BJ (cell line): ENCODE results near the gene LLGL1. TPM values are rescaled to one million over a fixed set of nuclear protein-coding genes. Genes with fewer than 3 reads are reported as not detected.
A peak's percentile ranks its signal among the peaks of the same experiment; 100 is the strongest.

Source experiments
- CTCF ChIA-PET: fragments of 350-600 bp; formaldehyde crosslinking; extraction: SDS; loops from one replicate; lab custom pipeline; 2021; ENCODE audit warnings: antibody characterized with exemption, inconsistent platforms; lab: Yijun Ruan, JAX
- POLR2A ChIA-PET: fragments of 300-600 bp; sonication (Branson Sonifier 250); formaldehyde crosslinking; extraction: SDS; loops from one replicate; lab custom pipeline; 2021; ENCODE audit warnings: antibody characterized with exemption; lab: Charles Lee
- DNase-seq: peaks from one replicate; pipeline ENCODE4 v3.0.0-alpha.2; 2011; ENCODE audit warnings: low read depth
- H3K27me3 ChIP-seq: 2 replicates; pipeline ENCODE4 v1.6.0; 2011; ENCODE audit warnings: low read length; ENCODE audit not compliant: control insufficient read depth, insufficient read depth
- H3K36me3 ChIP-seq: 2 replicates; pipeline ENCODE4 v1.5.1; 2011; ENCODE audit warnings: low read length; ENCODE audit not compliant: control insufficient read depth, insufficient read depth
- H3K4me3 ChIP-seq: 2 replicates; pipeline ENCODE4 v1.5.1; 2011; ENCODE audit warnings: low read depth, mild to moderate bottlenecking, control low read depth, low read length
- CTCF ChIP-seq: IDR thresholded peaks from 2 replicates; pipeline ENCODE4 v1.5.1; 2011; ENCODE audit warnings: low read depth, mild to moderate bottlenecking, control low read depth, inconsistent platforms, low read length, moderate library complexity; ENCODE audit not compliant: insufficient read depth
- polyA plus RNA-seq: library from polyadenylated mRNA; depleted of rRNA; stranded (reverse); fragments of >200 nt; gene quantifications from 2 replicates; pipeline ENCODE4 v1.2.3, GENCODE V29; 2011

Gene LLGL1
- polyA plus RNA-seq, 1 experiment = 38.9 TPM

GRCh38 chr17:18254888-18255649 lies 29.6 kb downstream of the LLGL1 start:
- H3K4me3 ChIP-seq = no peak overlapping the region
- ChIA-PET CTCF (interaction anchor here (0.5 to 2.9 kb wide), 3 partner anchors 7 to 37 kb away, joined by 3 to 11 read pairs (median 5); no protein-coding TSS in a partner anchor), POLR2A (no interaction called here)
- DNase-seq = no peak
- H3K36me3 ChIP-seq = peaks cover 57% of the 10 kb centered on the region
- no peaks in the 10 kb centered on the region for H3K27me3 ChIP-seq
- TF ChIP-seq CTCF = no peak

- CTCF ChIA-PET = interaction anchor here (1.2 to 2.9 kb wide), 3 partner anchors 8 to 64 kb away, joined by 4 to 11 read pairs (median 5); no protein-coding TSS in a partner anchor
- POLR2A ChIA-PET = no interaction called here
- Histone ChIP-seq H3K36me3 (peaks cover 44% of the 10 kb centered on the region), H3K27me3 (no peaks in the 10 kb centered on the region), H3K4me3 (no peak overlapping the region)
- TF ChIP-seq CTCF = no peak
- no peak for DNase-seq
These were observed 30.9 kb downstream of the LLGL1 start for GRCh38 chr17:18256351-18256750.

- DNase-seq = no peak
- Histone ChIP-seq H3K4me3 (no peak overlapping the region), H3K27me3 (no peaks in the 10 kb centered on the region), H3K36me3 (peaks cover 40% of the 10 kb centered on the region)
- POLR2A ChIA-PET = no interaction called here
- CTCF ChIA-PET = interaction anchor here (1.5 to 2.9 kb wide), 2 partner anchors 9 to 64 kb away, joined by 4 to 11 read pairs; no protein-coding TSS in a partner anchor
- no peak for TF ChIP-seq CTCF
These were observed 31.3 kb downstream of the LLGL1 start for GRCh38 chr17:18256776-18257175.

GRCh38 chr17:18257268-18257981 lies 32.0 kb downstream of the LLGL1 start:
- H3K27me3 ChIP-seq = no peaks in the 10 kb centered on the region
- POLR2A ChIA-PET = no interaction called here
- peak overlapping the region; percentile 90 for H3K4me3 ChIP-seq
- CTCF ChIA-PET = interaction anchor here (1.5 to 2.9 kb wide), 2 partner anchors 9 to 63 kb away, joined by 4 to 11 read pairs; no protein-coding TSS in a partner anchor
- no peak for DNase-seq
- no peak for TF ChIP-seq CTCF
- peaks cover 34% of the 10 kb centered on the region for H3K36me3 ChIP-seq

GRCh38 chr17:18257982-18258355 lies 32.5 kb downstream of the LLGL1 start:
- POLR2A ChIA-PET = no interaction called here
- Histone ChIP-seq H3K4me3 (peak overlapping the region; percentile 90), H3K27me3 (no peaks in the 10 kb centered on the region), H3K36me3 (peaks cover 36% of the 10 kb centered on the region)
- no peak for DNase-seq
- CTCF ChIA-PET = interaction anchor here (1.5 to 2.9 kb wide), 2 partner anchors 10 to 62 kb away, joined by 4 to 11 read pairs; no protein-coding TSS in a partner anchor
- peak; percentile 18; the same call in 1 of the 2 replicates for TF ChIP-seq CTCF
